ENCODE results near the gene PDE7B. TPM values are rescaled to one million over a fixed set of nuclear protein-coding genes. Genes with fewer than 3 reads are reported as not detected.

The PDE7B gene
- total and polyA plus RNA-seq, 2 of the 8 experiments (the other 6 are each of a cell fraction or from before 2014, with no cell fraction given): not detected

DNA sequence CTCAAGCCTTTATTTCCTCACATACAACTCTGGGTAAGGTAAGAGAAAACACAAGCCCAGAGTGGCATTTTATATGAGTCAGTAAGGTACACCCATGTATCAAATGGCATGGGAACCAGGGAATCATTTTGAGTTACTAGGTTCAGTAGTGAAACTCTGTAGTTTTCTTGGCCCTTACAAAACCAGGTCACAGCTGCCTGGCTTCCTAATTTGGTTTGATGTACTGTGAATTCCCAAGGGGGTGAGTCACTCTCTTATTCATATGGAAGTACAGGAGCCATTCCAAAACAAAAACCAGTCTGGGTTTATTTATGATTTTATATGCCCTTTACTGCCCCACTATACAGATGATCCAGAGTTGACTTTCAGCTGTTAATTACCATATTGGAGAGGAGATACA, 70.7 kb downstream of the PDE7B start:
- H3K9me3 ChIP-seq (ENCODE audit: insufficient read depth in 2 of 2, low read depth in 1 of 2, low read length in 1 of 2): peaks cover 0 to 2% of the 10 kb centered on the region in 2 experiments; a peak in 1 of 4 replicates
- no peaks in the 10 kb centered on the region for H3K23me2 ChIP-seq (ENCODE audit: low read depth, low read length)
- no peaks in the 10 kb centered on the region for H3K79me1 ChIP-seq (ENCODE audit: low read depth, low read length)
- no peak overlapping the region for H2BK5ac ChIP-seq (ENCODE audit: low read depth, low read length)
- no peak overlapping the region; the same call in 1 of the 2 replicates for H3K18ac ChIP-seq (ENCODE audit: extremely low read depth, low read length)
- peak overlapping the region in 1 of 4 experiments; percentile 33; a peak in 1 of 8 replicates for H3K4me3 ChIP-seq (ENCODE audit: extremely low read depth in 1 of 4, insufficient read depth in 2 of 4, low read depth in 3 of 4, low read length in 4 of 4)
- H3K27ac ChIP-seq (ENCODE audit: low read depth, low read length): no peak overlapping the region
- H4K91ac ChIP-seq (replicated peaks; ENCODE audit: insufficient read length, low read length): no peak overlapping the region
- no peak overlapping the region for H3K9ac ChIP-seq (replicated peaks in 1 of 4; ENCODE audit: extremely low read depth in 1 of 4, low read depth in 3 of 4, low read length in 3 of 4)
- H3K4me2 ChIP-seq (ENCODE audit: insufficient read depth in 1 of 2, low read depth in 2 of 2, low read length in 2 of 2): peak overlapping the region in 1 of 2 experiments; percentile 46; a peak in 1 of 4 replicates
- DNase-seq (ENCODE audit: low read depth in 1 of 2, low spot score in 2 of 2) (peak in 1 of 2 experiments; percentile 23), FAIRE-seq (peak; percentile 48)
- peaks cover 0 to 2% (median 0%) of the 10 kb centered on the region in 4 experiments; a peak in 2 of 7 replicates for H3K4me1 ChIP-seq (replicated peaks in 1 of 4; ENCODE audit: control insufficient read depth in 3 of 4, insufficient read depth in 4 of 4, low read length in 3 of 4)
- H3K23ac ChIP-seq (ENCODE audit: insufficient read length): no peak overlapping the region
- no peaks in the 10 kb centered on the region for H3K36me3 ChIP-seq (ENCODE audit: control insufficient read depth in 2 of 4, insufficient read depth in 4 of 4, low read length in 3 of 4)
- no peak overlapping the region for H3K56ac ChIP-seq (replicated peaks; ENCODE audit: insufficient read length, low read depth, low read length)
- H2AK5ac ChIP-seq (ENCODE audit: low read depth, low read length): no peak overlapping the region
- H3K79me2 ChIP-seq (ENCODE audit: control insufficient read depth in 1 of 2, insufficient read depth in 2 of 2, low read length in 2 of 2): no peaks in the 10 kb centered on the region
- no peaks in the 10 kb centered on the region for H3K27me3 ChIP-seq (replicated peaks in 1 of 4; ENCODE audit: control insufficient read depth in 3 of 4, extremely low read depth in 1 of 4, insufficient read depth in 3 of 4, low read length in 3 of 4)
- no peak overlapping the region for H2BK12ac ChIP-seq (ENCODE audit: low read depth, low read length)
- ChIA-PET CTCF (ENCODE audit: partially characterized antibody) (interaction anchor here (1.1 to 1.7 kb wide), 2 partner anchors 12 to 17 kb away, joined by 4 to 7 read pairs; no protein-coding TSS in a partner anchor), POLR2A (ENCODE audit: partially characterized antibody) (no interaction called here)
- H4K20me1 ChIP-seq (replicated peaks in 1 of 2; ENCODE audit: control insufficient read depth in 1 of 2, insufficient read depth in 2 of 2, low read length in 2 of 2): no peaks in the 10 kb centered on the region
- H2AFZ ChIP-seq (ENCODE audit: low read length): peak overlapping the region; percentile 72
- H3K14ac ChIP-seq (ENCODE audit: insufficient read length): no peak overlapping the region
- H2BK15ac ChIP-seq (ENCODE audit: low read length): no peak overlapping the region
- H3K4ac ChIP-seq (replicated peaks; ENCODE audit: insufficient read length, low read depth, low read length): no peak overlapping the region
- no peak overlapping the region for H4K8ac ChIP-seq (ENCODE audit: extremely low read depth, insufficient read depth, low read length)
- H4K5ac ChIP-seq (ENCODE audit: insufficient read length, low read depth, low read length): no peak overlapping the region
- H2BK20ac ChIP-seq (ENCODE audit: low read length): no peak overlapping the region
- no peak overlapping the region for H2BK120ac ChIP-seq (replicated peaks; ENCODE audit: low read depth, low read length)
- TF ChIP-seq MAFK (IDR thresholded peaks at IDR 0.05; ENCODE audit: low read depth, low read length) (no peak), RXRA (IDR thresholded peaks at IDR 0.05; ENCODE audit: insufficient read depth, low read depth, low read length) (no peak), TEAD4 (IDR thresholded peaks at IDR 0.05; ENCODE audit: low read depth, low read length) (no peak), SRF (IDR thresholded peaks at IDR 0.05; ENCODE audit: low read depth, low read length) (peak; percentile 59; the same call in 1 of the 2 replicates), SIRT6 (IDR thresholded peaks at IDR 0.05; ENCODE audit: low read length) (no peak), SIN3A (conservative IDR thresholded peaks at IDR 0.05 in 1 of 2, IDR thresholded peaks at IDR 0.05 in 1 of 2; ENCODE audit: low read depth in 1 of 2, low read length in 2 of 2) (no peak), BCL11A (IDR thresholded peaks at IDR 0.05; ENCODE audit: low read depth in 2 of 2, low read length in 2 of 2) (no peak), EP300 (IDR thresholded peaks at IDR 0.05; ENCODE audit: borderline replicate concordance in 1 of 2, low read depth in 2 of 2, low read length in 2 of 2) (no peak), RNF2 (IDR thresholded peaks at IDR 0.05; ENCODE audit: borderline replicate concordance, low read depth, low read length, missing control alignments, poor library complexity, severe bottlenecking) (no peak), SIX5 (IDR thresholded peaks at IDR 0.05; ENCODE audit: low read depth, low read length) (no peak), CBX8 (IDR thresholded peaks at IDR 0.05; ENCODE audit: borderline replicate concordance, low read depth, low read length) (no peak), CBX5 (IDR thresholded peaks at IDR 0.05; ENCODE audit: low read depth, low read length) (no peak), NANOG (IDR thresholded peaks at IDR 0.05; ENCODE audit: insufficient read depth, low read depth, low read length, poor library complexity, severe bottlenecking) (no peak)

Measured in H1 (cell line).